ENCODE results near the gene CARMIL1.
"Not testable (repeated sequence)": the region's sequence is repeated elsewhere in the genome, so short reads cannot be mapped to it uniquely, and the experiment has no call there.

Gene CARMIL1

GRCh38 chr6:25537349-25538018, 258.3 kb downstream of the CARMIL1 start:
- no peak for DNase-seq

GRCh38 chr6:25541228-25541627, 262.1 kb downstream of the CARMIL1 start:
- no peak for DNase-seq

- DNase-seq: no peak
Measured at GRCh38 chr6:25542984-25543910, 264.1 kb downstream of the CARMIL1 start.

- no peak for DNase-seq
Measured at GRCh38 chr6:25544833-25545232, 265.7 kb downstream of the CARMIL1 start.

- no peak for DNase-seq
Measured at GRCh38 chr6:25547797-25548196, 268.6 kb downstream of the CARMIL1 start.

GRCh38 chr6:25548451-25548850, 269.3 kb downstream of the CARMIL1 start:
- no peak for DNase-seq

- peak; percentile 39 for DNase-seq
Measured at GRCh38 chr6:25550631-25551030, 271.5 kb downstream of the CARMIL1 start.

GRCh38 chr6:25553502-25553901, 274.3 kb downstream of the CARMIL1 start:
- no peak for DNase-seq

- no peak for DNase-seq
Measured at GRCh38 chr6:25555188-25555587, 276.0 kb downstream of the CARMIL1 start.

- DNase-seq: peak; percentile 87
Measured at GRCh38 chr6:25556516-25556915, 277.3 kb downstream of the CARMIL1 start.

- no peak for DNase-seq
Measured at GRCh38 chr6:25558155-25558817, 279.1 kb downstream of the CARMIL1 start.

GRCh38 chr6:25560865-25561264, 281.7 kb downstream of the CARMIL1 start:
- no peak for DNase-seq

- DNase-seq: no peak
Measured at GRCh38 chr6:25564943-25565342, 285.8 kb downstream of the CARMIL1 start.

GRCh38 chr6:25570578-25570977, 291.4 kb downstream of the CARMIL1 start:
- DNase-seq: no peak

GRCh38 chr6:25576919-25577318, 297.7 kb downstream of the CARMIL1 start:
- no peak for DNase-seq

- no peak for DNase-seq
Measured at GRCh38 chr6:25578538-25578937, 299.4 kb downstream of the CARMIL1 start.

- no peak for DNase-seq
Measured at GRCh38 chr6:25579391-25579883, 300.3 kb downstream of the CARMIL1 start.

GRCh38 chr6:25579902-25580495, 300.8 kb downstream of the CARMIL1 start:
- no peak for DNase-seq

GRCh38 chr6:25582101-25582500, 302.9 kb downstream of the CARMIL1 start:
- DNase-seq: no peak

GRCh38 chr6:25583099-25583498, 303.9 kb downstream of the CARMIL1 start:
- DNase-seq: no peak

GRCh38 chr6:25583906-25584305, 304.7 kb downstream of the CARMIL1 start:
- no peak for DNase-seq

- DNase-seq: no peak
Measured at GRCh38 chr6:25585225-25585624, 306.1 kb downstream of the CARMIL1 start.

GRCh38 chr6:25586119-25586518, 306.9 kb downstream of the CARMIL1 start:
- not testable (repeated sequence) for DNase-seq

Measured in NCI-H82 (cell line).